Measurements from ENCODE around the gene KLHL7. TPM values are rescaled to one million over a fixed set of nuclear protein-coding genes. Genes with fewer than 3 reads are reported as not detected.
A peak's percentile ranks its signal among the peaks of the same experiment; 100 is the strongest.

The KLHL7 gene
- total and polyA plus RNA-seq, 9 of the 15 experiments (the other 6 are each of a cell fraction or from before 2014, with no cell fraction given) = 4.2 to 63.1 (median 32.3) TPM

DNA sequence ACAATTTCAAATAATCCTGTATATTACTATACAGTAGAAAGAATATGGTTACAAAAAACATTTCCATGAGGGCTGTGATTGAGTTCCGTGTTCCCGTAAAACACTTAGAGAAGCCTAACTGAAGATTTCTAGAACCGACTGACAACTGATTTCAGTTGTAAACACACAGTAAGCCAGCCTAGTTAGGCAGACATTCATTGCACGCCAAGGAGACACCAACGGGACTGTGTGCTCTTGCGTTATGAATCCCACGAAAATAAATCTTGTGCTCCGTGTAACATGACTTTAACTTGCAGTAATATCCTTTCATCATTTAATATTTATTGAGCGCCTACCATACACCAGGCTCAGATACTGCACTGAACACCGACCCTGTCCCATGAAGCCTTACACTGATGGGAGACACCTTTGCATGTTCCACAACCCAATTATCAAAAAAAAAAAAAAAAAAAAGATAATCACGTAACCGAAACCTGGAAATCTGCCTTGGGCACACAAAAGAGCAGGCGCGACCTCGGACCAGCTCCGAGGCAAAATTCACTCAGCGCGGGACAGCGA, 420 bp upstream of the KLHL7 start (continued):
- peak; percentile 32; the same call in 1 of the 2 replicates for TF ChIP-seq BACH1 (tag; IDR thresholded peaks at IDR 0.05)

DNA sequence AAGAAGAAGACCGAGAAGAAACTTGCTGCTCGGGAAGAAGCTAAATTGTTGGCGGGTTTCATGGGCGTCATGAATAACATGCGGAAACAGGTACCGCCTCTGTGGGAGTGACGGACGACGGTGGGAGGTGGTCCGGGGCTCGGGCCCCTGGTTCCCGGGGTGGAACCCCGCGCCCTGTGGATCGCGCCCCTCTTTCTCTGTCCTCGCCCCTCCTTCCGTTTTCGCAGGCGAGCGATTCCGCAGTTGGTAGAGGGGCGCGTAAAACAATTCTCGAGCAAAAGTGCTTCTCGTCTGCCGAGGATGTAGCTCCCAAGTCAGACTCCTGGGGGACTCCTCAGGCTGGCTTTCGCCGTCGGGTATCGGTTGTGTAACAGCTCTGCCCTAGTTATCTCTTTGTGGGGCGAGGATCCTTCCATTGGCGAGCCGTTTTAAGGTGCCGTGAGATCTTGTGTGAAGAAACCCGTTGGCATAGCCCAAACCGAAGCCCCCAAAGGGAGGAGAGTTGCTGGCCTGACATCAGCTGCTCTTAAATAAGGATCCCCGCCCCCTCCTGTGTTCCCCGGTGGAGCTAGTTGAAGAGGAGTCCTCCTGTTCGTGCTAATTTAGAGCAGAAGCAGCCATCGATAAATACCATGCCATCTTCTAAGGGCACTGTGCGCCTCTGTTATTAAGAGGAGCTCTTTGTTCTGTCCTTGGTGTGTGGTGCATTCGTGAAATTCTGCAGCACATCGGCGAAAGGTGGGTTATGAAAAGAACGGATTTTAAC, 655 bp downstream of the KLHL7 start:
- CTCF ChIA-PET (ENCODE audit: low intra/inter-chr PET ratio) = interaction anchor here (0.7 kb wide), 1 partner anchor 894 kb away, joined by 3 read pairs; no protein-coding TSS in a partner anchor
- Histone ChIP-seq H3K4me2 (ENCODE audit: insufficient read depth, low read length) (peak overlapping the region; percentile 98), H3K4me3 (peak overlapping the region; percentile 80), H4K20me1 (replicated peaks; ENCODE audit: control insufficient read depth, insufficient read depth, low read length) (no peaks in the 10 kb centered on the region), H3K79me2 (ENCODE audit: control insufficient read depth, insufficient read depth, low read length) (peaks cover 28% of the 10 kb centered on the region), H2AFZ (ENCODE audit: low read depth, low read length) (peak overlapping the region; percentile 96), H3K9me1 (ENCODE audit: control insufficient read depth, insufficient read depth, low read length) (no peaks in the 10 kb centered on the region), H3K9ac (ENCODE audit: insufficient read depth in 1 of 2, low read depth in 2 of 2, low read length in 2 of 2) (peak overlapping the region; percentile 86 to 98), H3K4me1 (replicated peaks in 1 of 2; ENCODE audit: control insufficient read depth in 2 of 2, insufficient read depth in 2 of 2, low read length in 2 of 2) (peaks cover 7 to 11% of the 10 kb centered on the region in 2 experiments; a peak in 4 of 5 replicates), H3K27me3 (ENCODE audit: control insufficient read depth in 2 of 2, insufficient read depth in 2 of 2, low read length in 2 of 2) (no peaks in the 10 kb centered on the region), H3K36me3 (ENCODE audit: control insufficient read depth, insufficient read depth, low read length) (no peaks in the 10 kb centered on the region; the same call in 2 of the 3 replicates), H3K9me3 (replicated peaks; ENCODE audit: control insufficient read depth, insufficient read depth, low read depth, low read length) (no peaks in the 10 kb centered on the region), H3K27ac (ENCODE audit: extremely low read depth, low read depth, low read length) (peak overlapping the region; percentile 74)
- in situ Hi-C loops (cut with MboI) (no loop called here), intact Hi-C loops (cut with micrococcal nuclease) (loop anchor here (2.0 kb wide), 1 partner anchor 77 kb away; the partner anchor contains the start of gene NUP42)
- POLR2A ChIA-PET = interaction anchor here (0.6 to 1.9 kb wide), 10 partner anchors 8 to 522 kb away, joined by 3 to 11 read pairs (median 4); no protein-coding TSS in a partner anchor
- peak; percentile 81 for ATAC-seq
- WGBS (ENCODE audit: insufficient coverage, low coverage, missing lambda C conversion rate) = 1% methylated on average over 41 of the region's 46 CpGs
- DNase-seq (ENCODE audit: extremely low read depth in 1 of 4, low spot score in 3 of 4) = peak; percentile 39 to 61 (median 46)
- BruUV-seq (replicated peaks) = TSS peak; percentile 50
- peak; percentile 6 for FAIRE-seq
- TF ChIP-seq SRF (CRISPR knock-in tag; IDR thresholded peaks at IDR 0.05) (no peak), SIRT6 (IDR thresholded peaks at IDR 0.05; ENCODE audit: low read depth, low read length) (no peak), MBD2 (IDR thresholded peaks at IDR 0.05; ENCODE audit: borderline replicate concordance, low read depth) (no peak), LCOR (CRISPR knock-in tag; IDR thresholded peaks at IDR 0.05) (0 out of 2 replicates have a peak, but pooled peaks have one; percentile 38), ZNF586 (CRISPR knock-in tag; conservative IDR thresholded peaks at IDR 0.05) (no peak), RBBP5 (IDR thresholded peaks at IDR 0.05; ENCODE audit: borderline replicate concordance, insufficient read depth, low read length, poor library complexity, severe bottlenecking) (peak; percentile 62), FIP1L1 (IDR thresholded peaks at IDR 0.05; ENCODE audit: low read depth, low read length, poor library complexity, severe bottlenecking) (peak; percentile 19), BMI1 (IDR thresholded peaks at IDR 0.05; ENCODE audit: low read length) (no peak), CEBPB (tag; IDR thresholded peaks at IDR 0.05) (peak; percentile 92)
- TF ChIP-seq, protein P1, sequence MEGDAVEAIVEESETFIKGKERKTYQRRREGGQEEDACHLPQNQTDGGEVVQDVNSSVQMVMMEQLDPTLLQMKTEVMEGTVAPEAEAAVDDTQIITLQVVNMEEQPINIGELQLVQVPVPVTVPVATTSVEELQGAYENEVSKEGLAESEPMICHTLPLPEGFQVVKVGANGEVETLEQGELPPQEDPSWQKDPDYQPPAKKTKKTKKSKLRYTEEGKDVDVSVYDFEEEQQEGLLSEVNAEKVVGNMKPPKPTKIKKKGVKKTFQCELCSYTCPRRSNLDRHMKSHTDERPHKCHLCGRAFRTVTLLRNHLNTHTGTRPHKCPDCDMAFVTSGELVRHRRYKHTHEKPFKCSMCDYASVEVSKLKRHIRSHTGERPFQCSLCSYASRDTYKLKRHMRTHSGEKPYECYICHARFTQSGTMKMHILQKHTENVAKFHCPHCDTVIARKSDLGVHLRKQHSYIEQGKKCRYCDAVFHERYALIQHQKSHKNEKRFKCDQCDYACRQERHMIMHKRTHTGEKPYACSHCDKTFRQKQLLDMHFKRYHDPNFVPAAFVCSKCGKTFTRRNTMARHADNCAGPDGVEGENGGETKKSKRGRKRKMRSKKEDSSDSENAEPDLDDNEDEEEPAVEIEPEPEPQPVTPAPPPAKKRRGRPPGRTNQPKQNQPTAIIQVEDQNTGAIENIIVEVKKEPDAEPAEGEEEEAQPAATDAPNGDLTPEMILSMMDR (IDR thresholded peaks at IDR 0.05 in 2 of 3, conservative IDR thresholded peaks at IDR 0.05 in 1 of 3; ENCODE audit: insufficient read depth in 2 of 3, low read depth in 1 of 3, low read length in 3 of 3) = peak; percentile 8 to 28 (median 16); a peak in 2 of 6 replicates
- TF ChIP-seq, protein P2, sequence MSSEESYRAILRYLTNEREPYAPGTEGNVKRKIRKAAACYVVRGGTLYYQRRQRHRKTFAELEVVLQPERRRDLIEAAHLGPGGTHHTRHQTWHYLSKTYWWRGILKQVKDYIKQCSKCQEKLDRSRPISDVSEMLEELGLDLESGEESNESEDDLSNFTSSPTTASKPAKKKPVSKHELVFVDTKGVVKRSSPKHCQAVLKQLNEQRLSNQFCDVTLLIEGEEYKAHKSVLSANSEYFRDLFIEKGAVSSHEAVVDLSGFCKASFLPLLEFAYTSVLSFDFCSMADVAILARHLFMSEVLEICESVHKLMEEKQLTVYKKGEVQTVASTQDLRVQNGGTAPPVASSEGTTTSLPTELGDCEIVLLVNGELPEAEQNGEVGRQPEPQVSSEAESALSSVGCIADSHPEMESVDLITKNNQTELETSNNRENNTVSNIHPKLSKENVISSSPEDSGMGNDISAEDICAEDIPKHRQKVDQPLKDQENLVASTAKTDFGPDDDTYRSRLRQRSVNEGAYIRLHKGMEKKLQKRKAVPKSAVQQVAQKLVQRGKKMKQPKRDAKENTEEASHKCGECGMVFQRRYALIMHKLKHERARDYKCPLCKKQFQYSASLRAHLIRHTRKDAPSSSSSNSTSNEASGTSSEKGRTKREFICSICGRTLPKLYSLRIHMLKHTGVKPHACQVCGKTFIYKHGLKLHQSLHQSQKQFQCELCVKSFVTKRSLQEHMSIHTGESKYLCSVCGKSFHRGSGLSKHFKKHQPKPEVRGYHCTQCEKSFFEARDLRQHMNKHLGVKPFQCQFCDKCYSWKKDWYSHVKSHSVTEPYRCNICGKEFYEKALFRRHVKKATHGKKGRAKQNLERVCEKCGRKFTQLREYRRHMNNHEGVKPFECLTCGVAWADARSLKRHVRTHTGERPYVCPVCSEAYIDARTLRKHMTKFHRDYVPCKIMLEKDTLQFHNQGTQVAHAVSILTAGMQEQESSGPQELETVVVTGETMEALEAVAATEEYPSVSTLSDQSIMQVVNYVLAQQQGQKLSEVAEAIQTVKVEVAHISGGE (CRISPR knock-in tag; IDR thresholded peaks at IDR 0.05) = 0 out of 6 replicates have a peak, but pooled peaks of 1 of the 3 experiments have one; percentile 26

Measured in K562 (cell line).